Muscle of arm (tissue), 12 donors: ENCODE data around the gene SRP68. TPM values are rescaled to one million over a fixed set of nuclear protein-coding genes. Genes with fewer than 3 reads are reported as not detected.

Experiments used
- DNase-seq: peaks from one replicate; pipeline ENCODE4 v3.0.0-alpha.2; 2013
- polyA plus RNA-seq, 12 donors: library from polyadenylated mRNA; unstranded; fragments of 120-200 nt; gene quantifications; one replicate each; pipeline ENCODE4 v1.2.1, GENCODE V29; 2013; ENCODE audit not compliant: insufficient read length in 12 of 12

The SRP68 gene
- polyA plus RNA-seq, 12 donors: 69.3 to 244 (median 80.1) TPM; not detected in 1

GRCh38 chr17:76022973-76023899 is 49.1 kb downstream of the SRP68 start:
- no peak for DNase-seq

GRCh38 chr17:76022285-76022684 is 50.0 kb downstream of the SRP68 start:
- no peak for DNase-seq

- no peak for DNase-seq
Observed at GRCh38 chr17:76019833-76020467, 52.4 kb downstream of the SRP68 start.

GRCh38 chr17:76018801-76019200 is 53.5 kb downstream of the SRP68 start:
- DNase-seq: no peak

- no peak for DNase-seq
Observed at GRCh38 chr17:76018340-76018680, 54.0 kb downstream of the SRP68 start.

- DNase-seq: no peak
Observed at GRCh38 chr17:76017481-76018339, 54.6 kb downstream of the SRP68 start.

GRCh38 chr17:76014925-76015261 is 57.4 kb downstream of the SRP68 start:
- no peak for DNase-seq

- DNase-seq: peak; percentile 59
Observed at GRCh38 chr17:76014100-76014924, 58.0 kb downstream of the SRP68 start.

- DNase-seq: no peak
Observed at GRCh38 chr17:76013377-76013932, 58.9 kb downstream of the SRP68 start.

GRCh38 chr17:76011951-76012350 is 60.4 kb downstream of the SRP68 start:
- no peak for DNase-seq

GRCh38 chr17:76009969-76010661 is 62.2 kb downstream of the SRP68 start:
- DNase-seq: no peak

- no peak for DNase-seq
Observed at GRCh38 chr17:76009447-76009846, 62.9 kb downstream of the SRP68 start.

GRCh38 chr17:76008630-76009425 is 63.5 kb downstream of the SRP68 start:
- no peak for DNase-seq

GRCh38 chr17:76008208-76008607 is 64.1 kb downstream of the SRP68 start:
- no peak for DNase-seq

GRCh38 chr17:76007850-76008165 is 64.5 kb downstream of the SRP68 start:
- no peak for DNase-seq

- no peak for DNase-seq
Observed at GRCh38 chr17:76007131-76007849, 65.0 kb downstream of the SRP68 start.

GRCh38 chr17:76005263-76006149 is 66.8 kb downstream of the SRP68 start:
- peak; percentile 78 for DNase-seq

GRCh38 chr17:76004750-76005262 is 67.5 kb downstream of the SRP68 start:
- no peak for DNase-seq
